Upper lobe of left lung (tissue), 6 donors: ENCODE measurements around the gene TMIGD3. TPM values are rescaled to one million over a fixed set of nuclear protein-coding genes. Genes with fewer than 3 reads are reported as not detected.

Source experiments
- ATAC-seq, 2 donors: fragments of 200-7000 bp; cut with Tn5 transposase; one replicate each; pipeline ENCODE4 v1.9.1; 2022; ENCODE audit warnings: mild to moderate bottlenecking in 2 of 2, moderate library complexity in 2 of 2; ENCODE audit not compliant: low FRiP score in 2 of 2
- DNase-seq, 2 donors: peaks; one replicate each; pipeline ENCODE4 v3.0.0-alpha.2; 2019 to 2020
- H3K27ac ChIP-seq, 4 donors: fragments of 200-600 bp; sonication (generic); one replicate each; pipeline ENCODE4 v1.5.1; 2016 to 2019
- H3K27me3 ChIP-seq, 4 donors: fragments of 200-600 bp; sonication (generic); one replicate each; pipeline ENCODE4 v1.5.1; 2017 to 2019
- H3K36me3 ChIP-seq, 4 donors: fragments of 200-600 bp; sonication (generic); one replicate each; pipeline ENCODE4 v1.5.1; 2016 to 2019
- H3K4me1 ChIP-seq, 4 donors: fragments of 200-600 bp; sonication (generic); one replicate each; pipeline ENCODE4 v1.5.1; 2018 to 2019
- H3K4me3 ChIP-seq, 4 donors: fragments of 200-600 bp; sonication (generic); one replicate each; pipeline ENCODE4 v1.5.1; 2017 to 2019; ENCODE audit warnings: mild to moderate bottlenecking in 2 of 4, moderate library complexity in 1 of 4
- H3K9me3 ChIP-seq, 4 donors: fragments of 200-600 bp; sonication (generic); one replicate each; pipeline ENCODE4 v1.5.1; 2018 to 2019
- CTCF ChIP-seq, 6 experiments: fragments of 450-650 bp in 4 of 6; fragments of 200-600 bp in 2 of 6; sonication (generic) in 2 of 6; IDR thresholded peaks; one replicate each; pipeline ENCODE4 v1.5.1; 2016 to 2019; ENCODE audit warnings: antibody characterized with exemption in 6 of 6
- EP300 ChIP-seq, 4 donors: sonication (generic); formaldehyde crosslinking; IDR thresholded peaks; one replicate each; pipeline ENCODE4 v1.5.1; 2017; ENCODE audit warnings: antibody characterized with exemption in 4 of 4, control low read depth in 2 of 4
- POLR2A ChIP-seq, 4 donors: fragments of 450-650 bp; IDR thresholded peaks; one replicate each; pipeline ENCODE4 v1.5.1; 2016 to 2017; ENCODE audit warnings: antibody characterized with exemption in 4 of 4, mild to moderate bottlenecking in 2 of 4
- POLR2AphosphoS5 ChIP-seq, 2 donors: sonication (generic); formaldehyde crosslinking; IDR thresholded peaks; one replicate each; pipeline ENCODE4 v1.5.1; 2017; ENCODE audit warnings: antibody characterized with exemption in 2 of 2
- WGBS, 2 donors: methylation state at CpG; one replicate each; pipeline ENCODE4 v1.1.5; 2017 to 2018; 5-methylcytosine and 5-hydroxymethylcytosine counted together
- total RNA-seq, 6 donors: library from RNA; depleted of rRNA in 4 of 6; stranded (reverse); fragments of >200 nt in 4 of 6; gene quantifications; one replicate each; pipeline versions ENCODE4 v1.1.0 to v1.2.1, GENCODE V29; 2016 to 2021
- donor health status: DM: no; HTN: no; CAD: no; lungs with moderate emphysema.
- donor health status: DM: no; HTN: yes; CAD: no; lungs with severe emphysema.

Gene TMIGD3
- total RNA-seq, 6 donors from 2014 or later = 2.0 to 36.7 (median 4.6) TPM

DNA sequence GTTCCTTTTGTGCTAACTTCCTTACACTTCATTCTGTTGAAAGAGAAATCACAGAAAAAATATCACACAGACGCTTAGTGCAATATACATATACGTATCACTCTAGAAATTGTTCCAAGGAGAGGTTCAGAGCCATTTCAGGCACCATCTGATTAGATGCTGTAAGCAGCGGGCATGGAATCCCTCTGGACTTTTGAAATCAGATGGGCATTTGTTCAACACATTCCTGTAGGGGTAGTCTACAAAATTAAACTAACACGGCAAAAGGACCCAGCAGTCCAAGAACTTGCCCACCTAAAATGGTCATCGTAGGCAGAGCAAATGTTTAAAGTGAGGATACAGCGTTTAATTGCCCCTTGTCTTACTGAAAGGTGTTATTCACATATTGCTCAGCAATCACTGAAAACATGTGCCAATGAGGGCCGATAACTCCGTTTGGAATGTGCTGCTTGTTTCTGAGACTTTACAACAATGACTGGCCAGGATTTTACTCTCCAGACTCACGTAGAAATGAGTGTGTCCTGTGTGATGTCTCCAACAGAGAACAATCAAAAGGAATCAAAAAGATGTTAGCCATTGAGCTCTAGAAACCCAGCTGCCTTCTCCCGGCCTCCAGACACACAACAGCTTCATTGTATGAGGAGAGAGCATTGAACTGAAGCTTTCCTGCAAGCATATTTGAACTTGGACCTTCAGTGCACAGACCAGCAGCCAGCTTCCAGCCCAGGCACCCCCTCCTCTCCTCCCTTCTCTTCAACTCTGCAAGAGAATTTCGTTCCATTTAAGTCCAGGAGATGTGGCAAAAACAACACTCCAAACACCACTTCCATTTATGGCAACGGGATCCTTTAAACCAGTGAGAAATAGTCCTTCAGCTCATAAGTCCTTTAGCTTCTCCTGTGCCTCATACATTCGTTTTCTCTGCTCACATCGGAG lies 32.1 kb upstream of the TMIGD3 start:
- Histone ChIP-seq H3K27me3 (no peaks in the 10 kb centered on the region), H3K4me3 (no peak overlapping the region), H3K9me3 (no peaks in the 10 kb centered on the region), H3K4me1 (no peaks in the 10 kb centered on the region), H3K36me3 (no peaks in the 10 kb centered on the region), H3K27ac (no peak overlapping the region)
- TF ChIP-seq POLR2A (IDR thresholded peaks at IDR 0.05) (no peak), CTCF (IDR thresholded peaks at IDR 0.05) (no peak)
- 59 to 62% methylated on average over 14 of the region's 14 CpGs for WGBS, 2 donors
- no peak for DNase-seq
- no peak for ATAC-seq

- Histone ChIP-seq H3K36me3 (no peaks in the 10 kb centered on the region), H3K4me1 (peaks cover 19 to 23% (median 20%) of the 10 kb centered on the region in 4 donors), H3K9me3 (no peaks in the 10 kb centered on the region), H3K27me3 (no peaks in the 10 kb centered on the region), H3K27ac (no peak overlapping the region), H3K4me3 (no peak overlapping the region)
- WGBS, 2 donors = 94 to 96% methylated on average over 3 of the region's 3 CpGs
- ATAC-seq = no peak
- TF ChIP-seq EP300 (IDR thresholded peaks at IDR 0.05) = no peak
- no peak for TF ChIP-seq POLR2AphosphoS5 (IDR thresholded peaks at IDR 0.05)
- no peak for TF ChIP-seq CTCF (IDR thresholded peaks at IDR 0.05)
- TF ChIP-seq POLR2A (IDR thresholded peaks at IDR 0.05) = no peak
- no peak for DNase-seq
Measured at GRCh38 chr1:111520053-111520452, 16.6 kb upstream of the TMIGD3 start.

- ATAC-seq (no peak), DNase-seq (no peak)
- H3K4me1 ChIP-seq = peaks cover 36 to 45% (median 38%) of the 10 kb centered on the region in 4 donors
- no peaks in the 10 kb centered on the region for H3K9me3 ChIP-seq
- H3K27ac ChIP-seq = no peak overlapping the region
- TF ChIP-seq CTCF (IDR thresholded peaks at IDR 0.05) = no peak
- no peak for TF ChIP-seq POLR2AphosphoS5 (IDR thresholded peaks at IDR 0.05)
- TF ChIP-seq POLR2A (IDR thresholded peaks at IDR 0.05) = no peak
- TF ChIP-seq EP300 (IDR thresholded peaks at IDR 0.05) = no peak
- no peak overlapping the region for H3K4me3 ChIP-seq
- WGBS, 2 donors = 93 to 96% methylated on average over 1 of the region's 1 CpG
- no peaks in the 10 kb centered on the region for H3K36me3 ChIP-seq
- no peaks in the 10 kb centered on the region for H3K27me3 ChIP-seq
Measured at GRCh38 chr1:111517469-111518225, 14.2 kb upstream of the TMIGD3 start.

DNA sequence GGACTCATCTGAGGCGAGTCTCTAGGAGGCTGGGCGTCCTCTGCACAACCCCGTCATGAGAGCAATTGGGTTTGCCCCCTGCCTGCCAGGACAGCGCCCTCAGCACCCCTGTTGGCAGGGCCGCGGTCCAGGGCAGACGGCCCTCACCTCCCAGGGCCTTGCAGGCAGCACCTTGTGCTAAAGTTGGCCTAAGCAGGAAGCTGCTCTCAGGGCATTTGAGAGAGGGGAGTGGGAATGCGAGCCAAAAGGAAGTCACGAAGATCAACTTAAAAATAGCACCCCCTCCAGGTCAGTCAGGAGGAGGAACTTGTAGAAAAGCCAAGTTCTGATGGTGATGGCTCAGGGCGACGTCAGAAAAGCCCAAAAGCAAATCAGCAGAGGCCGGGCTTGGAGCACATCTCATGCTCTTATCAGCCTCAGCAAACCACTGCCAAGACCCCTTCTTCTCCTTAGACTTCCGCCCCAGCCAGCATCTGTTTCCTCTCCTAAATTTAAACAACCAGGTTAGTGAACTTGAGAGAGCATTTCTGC lies 12.6 kb upstream of the TMIGD3 start:
- Histone ChIP-seq H3K27me3 (no peaks in the 10 kb centered on the region), H3K36me3 (no peaks in the 10 kb centered on the region), H3K9me3 (no peaks in the 10 kb centered on the region), H3K4me1 (peaks cover 41 to 60% (median 47%) of the 10 kb centered on the region in 4 donors), H3K4me3 (peak overlapping the region; percentile 6 to 48 (median 36)), H3K27ac (peak overlapping the region; percentile 74 to 92 (median 86))
- ATAC-seq (peak; percentile 74 to 77), DNase-seq (peak; percentile 71 to 77)
- TF ChIP-seq POLR2A (IDR thresholded peaks at IDR 0.05) (peak in 2 of 4 donors; percentile 36 to 44), CTCF (IDR thresholded peaks at IDR 0.05) (peak in 5 of 6 experiments; percentile 12 to 69 (median 48)), EP300 (IDR thresholded peaks at IDR 0.05) (no peak), POLR2AphosphoS5 (IDR thresholded peaks at IDR 0.05) (peak in 1 of 2 donors; percentile 16)
- 8 to 32% methylated on average over 11 of the region's 13 CpGs for WGBS, 2 donors
